ENCODE measurements around the gene TP63. TPM values are rescaled to one million over a fixed set of nuclear protein-coding genes. Genes with fewer than 3 reads are reported as not detected.

Gene TP63
- total RNA-seq, 6 experiments from 2014 or later, result 0.06 to 0.55 (median 0.15) TPM; not detected in 3

DNA sequence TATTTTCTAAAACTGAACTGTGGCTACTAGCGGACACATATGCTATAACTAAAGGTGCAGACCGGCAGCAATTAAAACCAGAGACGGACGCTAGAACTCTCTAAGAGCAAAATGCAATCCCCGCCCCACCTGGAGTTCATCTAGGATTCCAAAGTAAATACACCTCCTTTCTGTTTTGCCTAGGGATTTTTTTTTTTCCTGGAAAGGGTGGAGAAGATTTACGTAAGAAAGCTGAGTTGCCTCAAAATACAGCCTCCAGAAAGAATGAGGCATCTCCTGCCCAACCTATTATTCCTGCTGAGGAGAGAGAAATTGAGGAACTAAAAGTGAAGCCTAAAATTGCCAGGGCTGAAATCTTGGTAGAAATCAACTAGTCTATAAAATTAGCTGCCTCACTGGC is 150.2 kb downstream of the TP63 start:
- intact Hi-C loops (cut with DNase I), result no loop called here

DNA sequence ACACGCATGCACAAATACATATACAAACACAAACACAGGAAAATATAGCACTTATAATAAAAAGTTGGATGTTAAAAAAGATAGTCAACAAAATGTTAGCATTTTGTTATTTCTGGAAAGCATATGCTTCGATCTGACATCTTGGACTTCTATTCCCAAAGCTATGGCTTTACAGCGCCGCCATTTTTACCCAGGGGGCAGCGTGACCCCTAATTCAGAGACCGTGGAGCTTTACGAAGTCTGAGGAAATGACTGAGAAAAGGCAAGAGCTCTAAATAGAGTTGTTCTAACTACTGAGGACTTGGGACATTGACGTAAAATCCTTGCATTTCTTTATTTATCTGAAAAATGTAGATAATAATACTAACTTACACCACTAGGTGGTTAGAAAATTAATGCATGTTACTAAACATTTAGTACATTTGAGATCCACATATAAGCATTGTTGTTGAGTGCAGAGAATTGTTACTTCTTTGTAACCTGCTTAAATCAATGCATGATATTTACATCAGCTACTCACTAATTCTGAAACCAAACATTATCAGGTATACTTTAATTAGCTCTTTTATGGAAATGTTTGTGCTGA is 155.4 kb downstream of the TP63 start:
- no peak overlapping the region for H3K27ac ChIP-seq
- ATAC-seq (no peak), DNase-seq (no peak)
- no peak overlapping the region for H3K4me3 ChIP-seq
- 94% methylated on average over 8 of the region's 8 CpGs for WGBS (ENCODE audit: insufficient coverage, low coverage, low lambda C conversion rate, missing lambda C conversion rate)
- TF ChIP-seq POLR2A (IDR thresholded peaks at IDR 0.05), result no peak
- TF ChIP-seq, protein P1, sequence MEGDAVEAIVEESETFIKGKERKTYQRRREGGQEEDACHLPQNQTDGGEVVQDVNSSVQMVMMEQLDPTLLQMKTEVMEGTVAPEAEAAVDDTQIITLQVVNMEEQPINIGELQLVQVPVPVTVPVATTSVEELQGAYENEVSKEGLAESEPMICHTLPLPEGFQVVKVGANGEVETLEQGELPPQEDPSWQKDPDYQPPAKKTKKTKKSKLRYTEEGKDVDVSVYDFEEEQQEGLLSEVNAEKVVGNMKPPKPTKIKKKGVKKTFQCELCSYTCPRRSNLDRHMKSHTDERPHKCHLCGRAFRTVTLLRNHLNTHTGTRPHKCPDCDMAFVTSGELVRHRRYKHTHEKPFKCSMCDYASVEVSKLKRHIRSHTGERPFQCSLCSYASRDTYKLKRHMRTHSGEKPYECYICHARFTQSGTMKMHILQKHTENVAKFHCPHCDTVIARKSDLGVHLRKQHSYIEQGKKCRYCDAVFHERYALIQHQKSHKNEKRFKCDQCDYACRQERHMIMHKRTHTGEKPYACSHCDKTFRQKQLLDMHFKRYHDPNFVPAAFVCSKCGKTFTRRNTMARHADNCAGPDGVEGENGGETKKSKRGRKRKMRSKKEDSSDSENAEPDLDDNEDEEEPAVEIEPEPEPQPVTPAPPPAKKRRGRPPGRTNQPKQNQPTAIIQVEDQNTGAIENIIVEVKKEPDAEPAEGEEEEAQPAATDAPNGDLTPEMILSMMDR (IDR thresholded peaks at IDR 0.05), result peak in 1 of 4 donors; percentile 8
- no peaks in the 10 kb centered on the region for H3K36me3 ChIP-seq
- no peaks in the 10 kb centered on the region for H3K9me3 ChIP-seq
- no peaks in the 10 kb centered on the region for H3K27me3 ChIP-seq
- H3K4me1 ChIP-seq, result no peaks in the 10 kb centered on the region
- intact Hi-C loops (cut with DNase I), result no loop called here

More for the DNA sequence above, 150.2 kb downstream of the TP63 start:
- Histone ChIP-seq H3K9me3 (no peaks in the 10 kb centered on the region), H3K4me3 (no peak overlapping the region), H3K27ac (no peak overlapping the region), H3K4me1 (no peaks in the 10 kb centered on the region), H3K27me3 (no peaks in the 10 kb centered on the region), H3K36me3 (no peaks in the 10 kb centered on the region)
- TF ChIP-seq, protein P1 (IDR thresholded peaks at IDR 0.05), result no peak
- TF ChIP-seq POLR2A (IDR thresholded peaks at IDR 0.05), result no peak
- ATAC-seq (no peak), DNase-seq (no peak)
- WGBS (ENCODE audit: insufficient coverage, low coverage, low lambda C conversion rate, missing lambda C conversion rate), result 88% methylated on average over 6 of the region's 6 CpGs

DNA sequence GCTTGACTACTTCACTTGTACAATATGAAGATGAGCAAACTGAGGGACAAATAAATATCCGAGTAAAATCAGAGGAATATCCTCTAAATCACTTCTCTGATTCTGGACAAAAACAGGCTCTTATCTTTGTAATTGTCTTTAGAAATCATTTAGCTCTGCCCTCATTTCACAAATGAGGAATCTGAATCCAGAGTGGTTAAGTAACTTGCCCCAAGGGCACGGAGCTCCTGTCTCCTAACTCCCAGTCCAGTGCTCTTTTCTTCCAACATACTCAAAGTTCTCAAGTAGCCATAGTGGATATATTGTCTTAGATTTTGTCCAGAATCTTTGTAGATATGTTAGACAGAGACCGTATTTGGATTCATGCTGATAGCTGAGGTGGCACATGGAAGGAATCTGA is 156.0 kb downstream of the TP63 start:
- no peak for ATAC-seq
- Histone ChIP-seq H3K36me3 (no peaks in the 10 kb centered on the region), H3K4me3 (no peak overlapping the region), H3K4me1 (no peaks in the 10 kb centered on the region), H3K27me3 (no peaks in the 10 kb centered on the region), H3K9me3 (no peaks in the 10 kb centered on the region), H3K27ac (no peak overlapping the region)
- intact Hi-C loops (cut with DNase I), result no loop called here
- DNase-seq, result no peak
- WGBS (ENCODE audit: insufficient coverage, low coverage, low lambda C conversion rate, missing lambda C conversion rate), result 78% methylated on average over 3 of the region's 3 CpGs
- no peak for TF ChIP-seq POLR2A (IDR thresholded peaks at IDR 0.05)
- TF ChIP-seq, protein P1 (IDR thresholded peaks at IDR 0.05), result no peak

DNA sequence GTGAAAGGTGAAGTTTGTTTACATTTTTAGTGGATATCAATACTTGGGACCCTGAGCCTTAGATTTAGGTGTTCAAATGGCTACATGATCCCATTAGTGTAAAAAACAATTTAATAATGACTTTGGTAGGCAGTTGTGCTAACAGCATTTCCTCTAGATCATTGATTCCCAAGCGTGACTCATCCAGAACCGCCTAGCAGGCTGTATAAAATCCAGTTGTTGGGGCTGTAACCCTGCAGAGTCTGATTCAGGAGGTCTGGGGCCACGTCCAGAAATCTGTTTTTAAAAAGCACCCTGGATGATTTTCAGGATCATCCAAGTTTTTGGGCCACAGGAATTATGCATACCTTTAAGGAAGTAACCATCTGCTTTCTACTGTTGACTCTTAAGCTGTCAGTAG is 156.4 kb downstream of the TP63 start:
- no peaks in the 10 kb centered on the region for H3K36me3 ChIP-seq
- no peaks in the 10 kb centered on the region for H3K27me3 ChIP-seq
- TF ChIP-seq POLR2A (IDR thresholded peaks at IDR 0.05), result no peak
- TF ChIP-seq, protein P1 (IDR thresholded peaks at IDR 0.05), result no peak
- DNase-seq, result no peak
- H3K4me3 ChIP-seq, result no peak overlapping the region
- 67% methylated on average over 3 of the region's 3 CpGs for WGBS (ENCODE audit: insufficient coverage, low coverage, low lambda C conversion rate, missing lambda C conversion rate)
- no peak overlapping the region for H3K27ac ChIP-seq
- no peaks in the 10 kb centered on the region for H3K9me3 ChIP-seq
- ATAC-seq, result no peak
- intact Hi-C loops (cut with DNase I), result no loop called here
- no peaks in the 10 kb centered on the region for H3K4me1 ChIP-seq

DNA sequence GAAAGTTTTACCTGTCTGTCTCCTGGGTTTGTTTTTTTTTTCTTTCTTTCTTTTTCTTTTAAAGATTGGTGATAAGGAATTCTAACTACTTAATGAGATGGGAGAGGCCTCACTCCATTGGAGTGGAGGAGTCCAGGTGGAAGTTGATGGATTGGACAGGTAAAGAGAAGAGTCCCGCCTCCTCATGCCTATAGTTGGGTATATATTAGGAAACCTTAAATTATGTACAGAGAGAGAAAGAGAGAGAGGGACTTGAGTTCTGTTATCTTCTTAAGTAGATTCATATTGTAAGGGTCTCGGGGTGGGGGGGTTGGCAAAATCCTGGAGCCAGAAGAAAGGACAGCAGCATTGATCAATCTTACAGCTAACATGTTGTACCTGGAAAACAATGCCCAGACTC is 158.2 kb downstream of the TP63 start:
- DNase-seq, result no peak
- TF ChIP-seq POLR2A (IDR thresholded peaks at IDR 0.05), result no peak
- TF ChIP-seq, protein P1 (IDR thresholded peaks at IDR 0.05), result no peak
- Histone ChIP-seq H3K27ac (no peak overlapping the region), H3K4me3 (no peak overlapping the region), H3K27me3 (no peaks in the 10 kb centered on the region), H3K9me3 (no peaks in the 10 kb centered on the region), H3K36me3 (no peaks in the 10 kb centered on the region), H3K4me1 (no peaks in the 10 kb centered on the region)
- WGBS (ENCODE audit: insufficient coverage, low coverage, low lambda C conversion rate, missing lambda C conversion rate), result 64% methylated on average over 2 of the region's 2 CpGs
- intact Hi-C loops (cut with DNase I), result no loop called here
- no peak for ATAC-seq
